ENCODE measurements around the gene LRBA.

Gene LRBA

GRCh38 chr4:150297861-150298474 lies 717.1 kb downstream of the LRBA start:
- DNase-seq = peak in 1 of 2 experiments; percentile 28

GRCh38 chr4:150289881-150290280 lies 725.2 kb downstream of the LRBA start:
- DNase-seq = no peak

GRCh38 chr4:150289198-150289597 lies 725.9 kb downstream of the LRBA start:
- no peak for DNase-seq

GRCh38 chr4:150286656-150287055 lies 728.4 kb downstream of the LRBA start:
- DNase-seq = no peak

- DNase-seq = no peak
These were observed 731.4 kb downstream of the LRBA start for GRCh38 chr4:150283689-150284088.

GRCh38 chr4:150280975-150281374 lies 734.1 kb downstream of the LRBA start:
- no peak for DNase-seq

- DNase-seq = no peak
These were observed 734.8 kb downstream of the LRBA start for GRCh38 chr4:150280081-150280895.

- DNase-seq = no peak
These were observed 736.9 kb downstream of the LRBA start for GRCh38 chr4:150278206-150278605.

- no peak for DNase-seq
These were observed 746.6 kb downstream of the LRBA start for GRCh38 chr4:150268444-150268843.

GRCh38 chr4:150265806-150266205 lies 749.3 kb downstream of the LRBA start:
- no peak for DNase-seq

GRCh38 chr4:150264595-150265161 lies 750.4 kb downstream of the LRBA start:
- DNase-seq = no peak

GRCh38 chr4:150262611-150263010 lies 752.5 kb downstream of the LRBA start:
- no peak for DNase-seq

GRCh38 chr4:150261571-150261970 lies 753.5 kb downstream of the LRBA start:
- no peak for DNase-seq

GRCh38 chr4:150259861-150260567 lies 755.1 kb downstream of the LRBA start:
- no peak for DNase-seq

GRCh38 chr4:150258569-150258968 lies 756.5 kb downstream of the LRBA start:
- no peak for DNase-seq

- DNase-seq = no peak
These were observed 758.0 kb downstream of the LRBA start for GRCh38 chr4:150256841-150257730.

GRCh38 chr4:150256225-150256620 lies 758.9 kb downstream of the LRBA start:
- DNase-seq = no peak

- DNase-seq = no peak
These were observed 759.4 kb downstream of the LRBA start for GRCh38 chr4:150255610-150256224.

- no peak for DNase-seq
These were observed 761.0 kb downstream of the LRBA start for GRCh38 chr4:150253965-150254630.

- DNase-seq = no peak
These were observed 761.7 kb downstream of the LRBA start for GRCh38 chr4:150253416-150253815.

GRCh38 chr4:150252741-150253140 lies 762.3 kb downstream of the LRBA start:
- no peak for DNase-seq

Data from NCI-H1930 (cell line).